Myocyte (in vitro differentiated cells): ENCODE data around the gene BRAT1. TPM values are rescaled to one million over a fixed set of nuclear protein-coding genes. Genes with fewer than 3 reads are reported as not detected.

Experiments used
- DNase-seq: peaks from one replicate; pipeline ENCODE4 v3.0.0-alpha.2; 2012; ENCODE audit warnings: low read depth
- total RNA-seq: library from RNA; depleted of rRNA; stranded (reverse); fragments of >200 nt; gene quantifications from 2 replicates; pipeline ENCODE4 v1.2.3, GENCODE V29; 2014

Gene BRAT1
- total RNA-seq, 1 donor from 2014 or later = 43.1 TPM

DNA sequence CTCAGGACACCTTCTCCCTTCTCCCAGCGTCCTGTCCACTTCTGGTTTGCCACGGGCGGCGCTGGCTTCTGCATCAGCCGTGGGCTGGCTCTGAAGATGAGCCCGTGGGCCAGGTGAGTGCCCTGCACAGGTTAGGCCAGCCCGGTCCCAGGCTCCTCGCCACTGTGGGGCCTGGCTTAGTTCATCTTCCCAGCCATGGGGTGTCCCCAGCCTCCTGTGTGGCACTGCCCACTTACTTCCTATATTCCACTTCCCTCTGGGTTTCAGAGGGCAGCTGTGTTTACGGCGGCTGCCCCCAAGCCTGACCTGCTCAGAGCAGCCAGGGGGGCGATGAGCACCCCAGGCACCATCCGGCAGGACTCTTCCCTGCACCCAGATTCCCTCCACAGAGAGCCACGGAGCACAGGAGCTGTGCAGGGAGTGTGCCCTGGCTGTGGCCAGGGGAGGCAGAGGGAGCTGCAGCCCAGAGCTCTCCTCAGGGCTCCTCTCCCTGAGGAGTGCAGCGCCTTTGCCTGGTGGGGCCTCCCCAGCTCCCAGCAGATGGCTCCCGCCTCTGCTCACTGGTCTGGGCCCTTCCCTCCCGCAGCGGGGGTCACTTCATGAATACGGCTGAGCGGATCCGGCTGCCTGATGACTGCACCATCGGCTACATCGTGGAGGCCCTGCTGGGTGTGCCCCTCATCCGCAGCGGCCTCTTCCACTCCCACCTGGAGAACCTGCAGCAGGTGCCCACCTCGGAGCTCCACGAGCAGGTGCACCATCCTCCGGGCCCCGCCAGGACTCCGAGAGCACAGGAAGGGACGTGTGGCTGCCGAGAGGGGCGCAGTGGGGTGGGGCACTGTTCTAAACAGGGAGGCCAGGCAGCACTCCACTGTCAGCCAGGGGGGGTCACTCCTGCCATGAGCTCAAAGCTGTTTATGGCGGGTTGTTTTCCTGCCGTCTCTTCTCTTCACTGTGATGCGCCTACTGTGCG, 29.4 kb downstream of the BRAT1 start:
- no peak for DNase-seq

- DNase-seq = no peak
These were observed 30.3 kb downstream of the BRAT1 start for GRCh38 chr7:2524808-2525657.

DNA sequence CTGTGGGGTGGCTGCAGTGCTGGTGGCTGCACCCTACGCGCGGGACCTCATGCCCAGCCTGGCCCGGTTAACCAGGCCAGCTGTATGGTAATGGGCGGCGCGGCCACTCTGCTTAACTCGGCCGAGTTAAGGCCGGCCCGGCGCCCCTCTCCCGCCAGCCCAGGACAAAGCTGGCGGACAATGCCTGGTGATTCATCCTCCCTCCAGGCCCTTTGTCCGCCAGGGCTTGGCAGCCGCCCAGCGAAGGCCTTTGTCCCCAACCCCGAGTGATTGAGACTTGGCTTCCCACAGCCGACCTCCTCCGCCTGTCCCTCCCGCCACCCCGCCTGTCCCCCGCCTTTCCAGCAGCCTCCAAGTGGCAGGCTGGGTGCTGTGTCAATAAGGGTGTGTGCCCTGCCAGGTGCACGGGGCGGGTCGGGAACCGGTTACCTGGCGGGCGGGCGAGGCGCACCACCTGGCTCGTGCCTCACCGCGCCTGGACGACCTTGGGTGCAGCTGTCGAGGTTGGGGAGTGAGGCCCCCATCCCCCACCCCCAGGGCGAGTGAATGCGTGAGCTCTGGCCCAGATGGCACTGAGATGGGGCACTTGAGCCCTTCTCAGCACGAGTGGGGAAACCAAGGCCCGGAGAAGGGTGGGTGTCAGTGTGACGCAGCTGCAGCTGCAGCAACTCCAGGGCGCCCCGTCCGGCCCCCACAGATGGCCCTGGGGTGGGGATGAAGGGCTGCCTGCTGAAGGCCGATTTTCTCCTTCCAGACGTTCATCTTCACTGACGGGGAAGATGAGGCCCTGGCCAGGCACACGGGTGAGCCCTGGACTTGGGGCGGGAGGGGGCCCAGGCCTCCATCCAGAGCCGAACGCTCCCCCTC, 31.1 kb downstream of the BRAT1 start:
- DNase-seq = peak; percentile 94

GRCh38 chr7:2523461-2523936, 31.8 kb downstream of the BRAT1 start:
- no peak for DNase-seq

GRCh38 chr7:2522780-2523433, 32.4 kb downstream of the BRAT1 start:
- DNase-seq = no peak

DNA sequence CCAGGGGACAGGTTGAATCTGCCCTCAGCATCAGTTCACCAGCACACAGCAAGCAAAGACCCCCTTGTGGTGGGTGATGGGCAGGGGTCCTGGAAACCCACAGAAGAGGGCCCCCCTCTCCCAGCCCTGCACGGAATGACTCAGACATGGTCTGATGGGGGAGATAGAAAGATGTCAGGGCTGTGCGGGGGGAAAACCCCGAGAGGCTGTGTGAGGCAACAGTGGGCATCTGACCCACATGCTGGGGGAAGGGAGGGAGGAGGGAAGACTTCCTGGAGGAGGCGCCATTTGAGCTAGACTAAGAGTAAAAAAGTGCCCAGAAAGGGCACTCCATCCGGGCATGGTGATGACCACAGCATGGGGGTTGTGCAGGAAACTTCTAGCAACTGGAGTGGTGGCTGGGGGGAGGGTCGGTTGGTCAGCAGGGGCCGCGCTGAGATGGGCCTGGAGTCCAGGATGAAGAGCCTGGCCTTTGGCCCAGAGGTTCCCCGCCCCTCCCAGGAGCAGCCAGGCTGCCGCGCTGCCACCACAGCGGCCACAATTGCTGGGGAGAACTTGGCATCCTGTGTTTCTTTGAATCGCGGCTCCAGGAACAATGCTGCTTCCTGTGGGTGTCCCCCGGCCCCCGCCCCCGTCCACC, 33.3 kb downstream of the BRAT1 start:
- DNase-seq = peak; percentile 71

DNA sequence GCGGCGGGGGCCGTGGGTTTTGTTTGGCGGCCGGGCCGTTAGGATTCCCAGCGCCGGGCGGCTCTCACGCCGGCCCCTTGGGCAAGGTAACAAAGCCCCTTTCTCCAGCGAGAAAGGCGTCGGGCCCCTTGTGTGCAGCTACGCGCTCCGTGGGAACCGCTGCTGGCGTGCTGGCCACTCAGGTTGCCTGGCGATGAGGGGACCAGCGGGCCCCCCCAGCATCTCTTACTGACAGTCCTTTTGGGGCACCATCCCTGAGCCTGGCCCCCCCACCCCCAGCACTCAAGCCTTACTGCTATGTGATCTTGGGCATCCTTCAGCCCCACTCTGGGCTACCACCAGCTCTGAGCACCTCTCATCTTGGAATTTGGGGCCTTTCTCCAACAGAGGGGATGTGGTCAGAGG, 34.0 kb downstream of the BRAT1 start:
- no peak for DNase-seq

GRCh38 chr7:2520761-2521290, 34.5 kb downstream of the BRAT1 start:
- DNase-seq = no peak

- DNase-seq = no peak
These were observed 35.1 kb downstream of the BRAT1 start for GRCh38 chr7:2520131-2520760.

GRCh38 chr7:2519119-2519930, 36.0 kb downstream of the BRAT1 start, which contains the start of gene LFNG:
LFNG (plus strand) TSS chr7:2519774; CDS start chr7:2519862, 88 bp downstream.
- peak; percentile 95 for DNase-seq

GRCh38 chr7:2518737-2519118, 36.6 kb downstream of the BRAT1 start:
- DNase-seq = no peak

- DNase-seq = no peak
These were observed 37.4 kb downstream of the BRAT1 start for GRCh38 chr7:2517678-2518507.

DNA sequence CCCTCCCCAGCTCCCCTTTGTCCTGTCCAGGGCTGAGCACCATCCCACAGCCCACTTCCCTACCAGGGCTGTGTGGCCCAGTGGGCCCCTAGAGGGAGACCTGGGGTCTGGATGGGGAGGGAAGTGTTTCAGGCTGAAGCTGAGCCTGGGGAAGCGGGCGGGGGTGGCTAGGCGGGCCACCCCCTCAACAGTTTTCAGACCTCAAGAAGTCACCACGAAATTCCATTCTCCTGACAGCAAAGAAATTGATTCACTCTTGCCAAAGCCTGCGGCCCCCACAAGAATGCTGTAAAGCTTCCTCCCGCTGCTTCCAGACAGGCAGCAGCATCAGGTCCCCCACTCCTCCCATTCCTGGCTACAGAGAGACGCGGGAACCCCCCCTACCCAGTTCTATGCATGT, 38.3 kb downstream of the BRAT1 start:
- DNase-seq = peak; percentile 95

DNA sequence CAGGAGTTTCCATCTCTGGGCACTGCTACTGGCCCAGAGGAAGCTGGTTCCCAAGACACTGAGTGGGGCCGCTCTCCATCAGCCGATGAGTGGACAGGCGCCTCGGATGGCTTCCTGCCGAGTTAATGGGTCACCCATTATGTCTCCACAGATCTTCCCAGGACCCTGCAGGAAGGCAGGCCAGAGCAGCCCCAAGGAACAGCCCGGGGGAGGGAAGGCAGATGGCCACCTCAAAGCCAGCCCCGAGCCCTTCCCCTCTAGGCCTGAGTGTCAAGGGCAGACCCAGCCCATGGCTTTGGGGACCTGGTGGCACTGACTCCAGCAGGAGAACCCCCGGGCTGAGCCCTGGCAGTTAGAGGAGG, 39.1 kb downstream of the BRAT1 start:
- no peak for DNase-seq

DNA sequence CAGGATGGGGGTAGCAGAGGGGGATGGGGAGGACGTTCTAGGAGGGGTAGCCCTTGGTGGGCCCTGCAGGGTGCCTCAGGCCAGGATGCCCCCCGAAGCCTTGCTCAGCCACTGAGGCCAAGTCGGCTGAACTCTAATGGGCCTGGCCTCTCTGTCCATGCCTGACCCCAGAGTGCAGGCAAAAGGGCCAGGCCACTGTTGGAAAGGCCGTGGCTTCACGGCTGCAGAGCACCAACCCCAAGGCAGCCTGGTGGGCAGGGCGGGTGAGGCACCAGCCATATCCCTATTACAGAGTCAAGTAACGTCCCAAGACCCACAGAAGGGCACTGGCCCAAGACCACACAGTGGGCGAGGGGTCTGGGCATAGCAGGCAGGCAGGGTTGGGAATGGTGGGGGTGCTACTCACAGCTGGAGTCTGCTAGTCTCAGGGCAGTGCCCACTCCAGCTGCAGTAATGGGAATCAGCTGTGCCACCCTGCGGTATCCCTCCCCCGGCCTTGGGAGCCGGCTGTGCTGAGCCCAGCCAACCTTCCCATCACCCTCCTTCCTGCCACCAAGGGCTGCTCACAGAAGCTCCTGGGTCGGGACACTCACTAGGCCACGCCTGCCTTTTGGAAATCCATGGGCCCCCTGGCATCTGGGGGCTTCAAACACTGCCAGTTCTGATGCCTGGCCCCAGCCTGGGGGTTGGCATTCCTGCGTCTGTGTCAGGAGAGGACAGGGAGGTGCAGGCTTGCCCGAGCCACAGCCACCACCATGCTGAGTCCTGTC, 39.7 kb downstream of the BRAT1 start:
- DNase-seq = peak; percentile 79
